GM18505 (cell line): Measurements from ENCODE around the gene CAV1.
"Not testable (repeated sequence)": the region's sequence is repeated elsewhere in the genome, so short reads cannot be mapped to it uniquely, and the experiment has no call there.

Source experiments
- ATAC-seq: cut with Tn5 transposase; IDR thresholded peaks from one replicate; pipeline ENCODE4 v1.9.1; 2021; ENCODE audit not compliant: unreplicated experiment
- POLR2A ChIP-seq: IDR thresholded peaks from 4 replicates; pipeline ENCODE4 v1.6.1; 2011; ENCODE audit warnings: borderline replicate concordance; ENCODE audit not compliant: insufficient read depth, insufficient read length; ENCODE audit errors: extremely low read depth

The CAV1 gene

GRCh38 chr7:116578526-116578925 lies 53.7 kb downstream of the CAV1 start:
- TF ChIP-seq POLR2A: no peak
- no peak for ATAC-seq

DNA sequence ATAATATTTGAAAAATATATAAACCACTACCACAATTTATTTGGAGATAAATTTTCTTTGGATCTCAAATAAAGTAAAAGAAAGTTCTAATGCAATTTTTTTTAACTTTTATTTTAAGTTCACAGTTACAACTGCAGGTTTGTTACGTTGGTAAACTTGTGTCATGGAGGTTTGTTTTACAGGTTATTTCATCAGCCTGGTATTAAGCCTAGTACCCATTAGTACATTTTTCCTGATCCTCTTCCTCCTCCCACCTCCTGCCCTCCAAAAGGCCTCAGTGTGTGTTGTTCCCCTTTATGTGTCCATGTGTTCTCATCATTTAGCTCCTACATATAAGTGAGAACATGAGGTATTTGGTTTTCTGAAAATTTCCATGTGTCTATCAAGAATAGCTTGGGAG lies 54.5 kb downstream of the CAV1 start:
- no peak for TF ChIP-seq POLR2A
- ATAC-seq: no peak

GRCh38 chr7:116579835-116580234 lies 55.0 kb downstream of the CAV1 start:
- ATAC-seq: no peak
- TF ChIP-seq POLR2A: no peak

DNA sequence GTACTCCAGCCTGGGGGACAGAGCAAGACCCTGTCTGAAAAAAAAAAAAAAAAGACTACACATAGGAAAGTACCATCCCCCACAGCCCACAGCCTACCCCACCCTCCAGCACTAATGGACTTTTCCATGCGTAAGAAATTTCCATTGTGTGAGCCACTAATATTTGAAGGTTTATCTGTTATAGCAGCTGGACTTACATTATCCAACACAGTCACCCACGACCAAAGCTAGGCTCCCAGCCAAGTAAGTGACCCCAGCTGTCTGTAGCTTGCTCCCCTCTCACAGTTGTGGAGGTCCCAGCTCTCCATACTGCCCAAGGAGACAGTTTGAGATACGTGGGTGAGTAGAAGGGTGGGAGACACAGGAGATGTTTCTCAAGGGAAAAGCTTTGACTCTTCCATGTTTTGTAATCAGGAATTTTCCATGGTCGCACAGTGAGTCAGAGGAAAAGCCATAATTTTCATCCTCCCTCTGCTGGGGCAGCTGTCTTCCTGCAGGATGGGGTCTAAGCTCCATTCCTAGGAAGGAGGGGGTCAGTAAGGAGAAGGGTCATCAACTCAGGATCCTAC lies 57.4 kb downstream of the CAV1 start:
- TF ChIP-seq POLR2A: no peak
- no peak for ATAC-seq

DNA sequence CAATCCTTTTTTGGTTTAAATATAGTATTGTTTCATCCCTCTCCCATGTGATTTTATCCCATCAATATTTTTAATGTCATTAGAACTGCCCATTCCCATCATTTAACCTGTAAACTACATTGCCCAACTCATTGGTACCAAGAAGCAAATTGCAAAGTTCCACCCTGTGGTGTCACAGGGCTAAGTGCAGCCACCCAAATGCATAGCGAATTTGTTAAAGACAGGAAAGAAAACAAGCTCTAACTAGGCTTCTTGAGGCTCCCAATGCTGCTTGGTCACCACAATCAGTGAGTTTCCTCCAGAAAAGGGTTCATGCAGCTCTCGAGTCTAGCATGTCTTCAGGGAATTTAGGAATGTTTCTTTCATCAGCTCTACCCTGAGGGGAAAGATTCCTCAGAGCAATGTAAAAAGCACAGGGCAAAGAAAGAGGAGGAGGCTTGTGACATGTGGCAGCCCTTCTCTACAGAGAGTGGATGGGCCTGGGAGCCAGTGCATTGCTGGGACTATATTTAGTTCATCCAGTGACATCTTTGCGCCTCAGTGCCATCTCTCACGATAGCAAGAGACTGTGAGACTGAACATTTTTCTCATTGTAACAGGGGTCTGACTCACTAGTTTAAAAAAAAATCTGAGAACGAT lies 58.1 kb downstream of the CAV1 start:
- no peak for ATAC-seq
- no peak for TF ChIP-seq POLR2A

- no peak for TF ChIP-seq POLR2A
- ATAC-seq: peak; percentile 94
Observed at GRCh38 chr7:116583653-116584052, 58.8 kb downstream of the CAV1 start.

- TF ChIP-seq POLR2A: no peak
- ATAC-seq: no peak
Observed at GRCh38 chr7:116584721-116585120, 59.9 kb downstream of the CAV1 start.

DNA sequence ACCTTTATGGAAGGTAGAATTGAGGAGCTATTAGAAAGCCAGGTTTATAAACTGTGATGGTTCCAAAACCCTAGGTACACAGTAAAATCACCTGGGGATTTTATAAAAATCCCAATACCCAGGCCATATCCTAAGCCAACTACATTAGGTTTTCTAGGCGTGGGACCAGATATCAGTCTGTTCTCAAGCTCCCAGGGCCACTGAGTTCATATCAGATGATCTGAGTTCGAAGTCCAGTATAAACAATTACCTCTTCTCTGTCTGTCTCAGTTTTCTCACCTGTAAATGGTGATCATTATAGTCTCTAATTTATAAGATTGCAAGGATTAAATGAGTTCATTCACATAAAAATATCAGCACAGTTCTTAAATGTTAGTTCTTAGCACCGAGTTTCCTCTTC lies 60.6 kb downstream of the CAV1 start:
- no peak for TF ChIP-seq POLR2A
- no peak for ATAC-seq

GRCh38 chr7:116585967-116586366 lies 61.1 kb downstream of the CAV1 start:
- no peak for TF ChIP-seq POLR2A
- no peak for ATAC-seq

GRCh38 chr7:116587200-116587599 lies 62.4 kb downstream of the CAV1 start:
- ATAC-seq: not testable (repeated sequence)

GRCh38 chr7:116588225-116588624 lies 63.4 kb downstream of the CAV1 start:
- no peak for TF ChIP-seq POLR2A
- peak; percentile 48 for ATAC-seq

DNA sequence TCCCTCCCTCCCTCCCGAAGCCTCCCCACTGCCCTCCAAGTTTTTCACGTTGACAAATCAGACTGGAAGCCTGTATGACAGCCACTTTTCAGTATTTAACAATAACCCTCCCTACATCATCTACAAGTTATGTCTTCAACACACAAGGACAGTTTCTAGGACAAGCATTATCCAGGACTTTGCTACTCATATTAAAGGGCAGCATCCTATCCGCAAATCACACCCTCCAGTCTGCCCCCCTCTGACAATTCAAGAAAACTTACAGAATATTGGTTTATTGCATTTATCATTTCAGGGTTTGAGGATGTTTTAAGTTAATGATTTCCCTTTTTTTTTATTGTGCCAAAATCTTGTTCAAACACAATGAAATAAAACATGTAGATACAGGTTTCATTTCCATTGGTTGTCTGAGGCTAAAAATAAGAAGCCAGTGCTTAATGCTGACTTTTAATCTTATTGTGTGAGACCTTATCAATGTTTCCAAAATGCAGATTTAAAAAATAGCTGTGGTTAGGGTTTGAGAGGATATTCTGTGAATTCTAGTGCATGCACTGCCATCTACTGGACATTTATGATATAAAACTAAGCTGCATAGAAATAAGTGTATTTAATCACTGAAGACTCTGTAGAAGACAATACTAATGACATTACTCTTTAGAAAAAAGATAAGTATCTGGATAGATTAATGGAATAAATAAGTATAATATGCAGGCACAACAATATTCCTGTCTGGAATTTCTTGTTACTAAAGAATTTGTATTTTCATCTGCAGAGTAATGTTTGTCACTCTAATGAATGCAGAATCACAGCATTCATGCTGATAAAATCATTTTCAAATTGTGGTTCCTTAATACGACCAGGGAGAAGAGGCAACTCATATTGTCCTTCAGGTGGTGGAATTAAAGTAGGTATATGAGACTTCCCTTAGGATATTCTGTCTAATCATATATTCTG lies 64.1 kb downstream of the CAV1 start:
- no peak for ATAC-seq
- TF ChIP-seq POLR2A: no peak

DNA sequence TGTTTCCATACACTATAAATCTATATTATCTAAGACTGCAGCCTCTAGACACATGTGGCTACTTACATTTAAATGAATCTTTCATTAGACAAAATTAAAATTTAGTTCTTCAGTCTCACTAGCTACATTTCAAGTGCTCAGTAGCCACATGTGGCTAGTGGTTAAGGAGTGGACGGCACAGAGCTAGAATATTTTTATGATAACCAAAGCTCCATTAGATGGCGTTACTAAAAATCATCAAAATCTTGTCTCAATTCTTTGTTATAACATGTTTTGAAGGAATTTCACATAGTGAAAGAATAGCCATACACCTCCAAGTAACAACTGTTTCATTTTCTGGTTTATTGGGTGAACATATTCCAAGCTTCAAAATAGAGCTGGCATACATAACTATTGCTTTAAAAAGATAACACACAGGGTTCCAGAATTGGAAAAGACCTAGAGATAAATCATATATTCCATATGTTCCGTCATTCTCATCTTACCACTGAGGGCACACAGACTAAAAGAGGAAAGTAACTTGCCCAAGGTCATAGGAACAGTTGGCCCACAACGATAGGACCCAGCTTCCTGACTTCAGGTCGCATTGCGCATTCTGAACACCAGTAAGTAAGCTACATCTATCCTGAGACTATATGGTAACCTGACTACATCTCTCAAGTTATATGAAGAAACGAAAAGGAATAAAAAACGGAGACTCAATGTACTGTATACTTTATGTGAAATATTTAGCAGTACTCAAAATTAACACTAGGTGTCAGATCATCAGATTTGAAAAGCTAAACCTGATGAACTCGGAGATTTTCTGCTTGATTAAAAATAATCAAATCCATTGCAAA lies 66.6 kb downstream of the CAV1 start:
- ATAC-seq: no peak
- no peak for TF ChIP-seq POLR2A
